Heart left ventricle (tissue), 16 donors: ENCODE results near the gene EEF1AKMT3. TPM values are rescaled to one million over a fixed set of nuclear protein-coding genes. Genes with fewer than 3 reads are reported as not detected.

Experiments used
- ATAC-seq, 4 donors: fragments of 200-7000 bp; cut with Tn5 transposase; one replicate each; pipeline ENCODE4 v1.9.1; 2020 to 2022; ENCODE audit warnings: moderate library complexity in 4 of 4, mild to moderate bottlenecking in 3 of 4, moderate number of reproducible peaks in 1 of 4
- DNase-seq, 5 donors: peaks; one replicate each; pipeline ENCODE4 v3.0.0-alpha.2; 2020
- H3K27ac ChIP-seq, 12 donors: fragments of 200-600 bp; sonication (generic) in 4 of 12; one replicate each; pipeline versions ENCODE4 v1.5.0 to v1.8.0; 2016 to 2022; ENCODE audit warnings: mild to moderate bottlenecking in 2 of 12
- H3K27me3 ChIP-seq, 9 donors: fragments of 200-600 bp; sonication (generic) in 2 of 9; one replicate each; pipeline versions ENCODE4 v1.5.1 to v1.8.0; 2016 to 2022; ENCODE audit warnings: mild to moderate bottlenecking in 3 of 9
- H3K36me3 ChIP-seq, 9 donors: fragments of 200-600 bp; sonication (generic) in 2 of 9; one replicate each; pipeline versions ENCODE4 v1.5.0 to v1.8.0; 2018 to 2022; ENCODE audit warnings: mild to moderate bottlenecking in 2 of 9
- H3K4me1 ChIP-seq, 12 donors: fragments of 200-600 bp; sonication (generic) in 4 of 12; one replicate each; pipeline versions ENCODE4 v1.5.0 to v1.8.0; 2016 to 2022; ENCODE audit warnings: mild to moderate bottlenecking in 3 of 12
- H3K4me3 ChIP-seq, 12 donors: fragments of 200-600 bp; sonication (generic) in 4 of 12; one replicate each; pipeline versions ENCODE4 v1.5.0 to v1.8.0; 2017 to 2022; ENCODE audit warnings: mild to moderate bottlenecking in 9 of 12, moderate library complexity in 4 of 12
- H3K9me3 ChIP-seq, 12 donors: fragments of 200-600 bp; sonication (generic) in 4 of 12; one replicate each; pipeline versions ENCODE4 v1.5.0 to v1.8.0; 2016 to 2022; ENCODE audit warnings: mild to moderate bottlenecking in 1 of 12
- CTCF ChIP-seq, 12 donors: fragments of 200-600 bp; sonication (generic) in 4 of 12; IDR thresholded peaks; one replicate each; pipeline versions ENCODE4 v1.5.0 to v1.8.0; 2018 to 2022; ENCODE audit warnings: antibody characterized with exemption in 12 of 12, mild to moderate bottlenecking in 5 of 12
- POLR2A ChIP-seq, 2 donors: fragments of 450-650 bp; IDR thresholded peaks; one replicate each; pipeline ENCODE4 v1.6.1; 2017; ENCODE audit warnings: antibody characterized with exemption in 2 of 2, mild to moderate bottlenecking in 2 of 2, moderate library complexity in 2 of 2
- WGBS, 4 donors: extraction: QIAGEN DNeasy Blood & Tissue Kit in 2 of 4; methylation state at CpG; one replicate each; pipeline versions ENCODE4 v1.1.5 to v1.1.7; 2013 to 2018; 5-methylcytosine and 5-hydroxymethylcytosine counted together
- intact Hi-C, 10 donors: fragments of 100-400 bp; cut with DNase I; formaldehyde crosslinking; loops; one replicate each; pipeline versions ENCODE4 v1.11.1 to v1.14.2; 2022
- polyA plus RNA-seq, 2 donors: library from polyadenylated mRNA; stranded (reverse); fragments of 200-250 nt; gene quantifications; one replicate each; pipeline ENCODE4 v1.2.3, GENCODE V29; 2013
- total RNA-seq, 9 donors: library from RNA; depleted of rRNA in 2 of 9; stranded (reverse); fragments of >200 nt in 2 of 9; fragmentation: NEBNext Ultra II Directional in 3 of 9; extraction: Animal tissue kit (Norgen Biotek cat#: 25700) in 3 of 9; gene quantifications; one replicate each; pipeline versions ENCODE4 v1.1.0 to v1.2.4, GENCODE V29; 2016 to 2023
- donor health status: ischemic (EF 13 %, LVEDD 7.1; RV severe dilation, severe dysfunction).
- donor health status: healthy with polysubstance abuse.
- donor health status: DM: no; HTN: yes; CAD: no.
- donor health status: DM: no; HTN: no; CAD: no.
- donor health status: ischemic (EF 25% LVEDD 6.9; RV normal size, moderate dysfunction).
- donor health status: ischemic (EF 25% LVEDD 5.7; RV mildly dilated, moderate dysfunction).
- donor health status: healthy.
- donor health status: DM: yes; HTN: yes; CAD: no.
- donor health status: ischemic (EF 35%, LVEDD 5.7; RV mildly dilated, moderate dysfunction).
- donor health status: nonischemic (EF 11% LVEDD 7.7; RV severe dilation, severe dysfunction).
- donor health status: DM: yes; HTN: yes; CAD: no.
- donor health status: PGD.
- donor health status: ischemic (EF 29% LVEDD 5.4; RV normal size, mild dysfunction).
- donor health status: nonischemic (EF 23%, LVEDD 6.1; RV moderate dilation, normal function).

Gene EEF1AKMT3
- total and polyA plus RNA-seq, 11 donors = 0.84 to 4.5 (median 1.8) TPM

GRCh38 chr12:57761391-57761998 is 10.9 kb upstream of the EEF1AKMT3 start:
- TF ChIP-seq POLR2A (IDR thresholded peaks at IDR 0.05) (no peak), CTCF (IDR thresholded peaks at IDR 0.05) (no peak)
- Histone ChIP-seq H3K27ac (no peak overlapping the region), H3K36me3 (peaks cover 0 to 23% (median 15%) of the 10 kb centered on the region in 9 donors), H3K4me3 (no peak overlapping the region), H3K27me3 (peaks cover 9 to 44% (median 34%) of the 10 kb centered on the region in 9 donors), H3K9me3 (no peaks in the 10 kb centered on the region), H3K4me1 (peaks cover 8 to 32% (median 20%) of the 10 kb centered on the region in 12 donors)
- ATAC-seq (no peak), DNase-seq (no peak)
- 89 to 95% (median 93%) methylated on average over 4 of the region's 4 CpGs for WGBS, 4 donors
- intact Hi-C loops = no loop called here

- WGBS, 4 donors = 87 to 96% (median 94%) methylated on average over 2 of the region's 2 CpGs
- Histone ChIP-seq H3K27me3 (peaks cover 9 to 47% (median 37%) of the 10 kb centered on the region in 9 donors), H3K36me3 (peaks cover 0 to 18% (median 15%) of the 10 kb centered on the region in 9 donors), H3K4me1 (peaks cover 10 to 34% (median 25%) of the 10 kb centered on the region in 12 donors), H3K9me3 (no peaks in the 10 kb centered on the region), H3K4me3 (no peak overlapping the region), H3K27ac (no peak overlapping the region)
- no peak for ATAC-seq
- intact Hi-C loops = no loop called here
- TF ChIP-seq CTCF (IDR thresholded peaks at IDR 0.05) (no peak), POLR2A (IDR thresholded peaks at IDR 0.05) (no peak)
- DNase-seq = no peak
These were observed 10.0 kb upstream of the EEF1AKMT3 start for GRCh38 chr12:57762463-57762862.

GRCh38 chr12:57763881-57764661 is 8.3 kb upstream of the EEF1AKMT3 start:
- ATAC-seq = no peak
- 69 to 80% (median 72%) methylated on average over 6 of the region's 6 CpGs for WGBS, 4 donors
- TF ChIP-seq CTCF (IDR thresholded peaks at IDR 0.05) (no peak), POLR2A (IDR thresholded peaks at IDR 0.05) (no peak)
- intact Hi-C loops = no loop called here
- H3K4me1 ChIP-seq = peaks cover 10 to 35% (median 25%) of the 10 kb centered on the region in 12 donors
- peaks cover 0 to 10% (median 3%) of the 10 kb centered on the region in 9 donors for H3K36me3 ChIP-seq
- peaks cover 9 to 47% (median 37%) of the 10 kb centered on the region in 9 donors for H3K27me3 ChIP-seq
- peak overlapping the region in 1 of 12 donors; percentile 61 for H3K4me3 ChIP-seq
- no peak overlapping the region for H3K27ac ChIP-seq
- no peak for DNase-seq
- H3K9me3 ChIP-seq = no peaks in the 10 kb centered on the region

GRCh38 chr12:57764662-57765002 is 7.8 kb upstream of the EEF1AKMT3 start:
- 17 to 31% (median 17%) methylated on average over 10 to 17 of the region's 17 CpGs for WGBS, 4 donors
- H3K4me1 ChIP-seq = peaks cover 10 to 35% (median 25%) of the 10 kb centered on the region in 12 donors
- intact Hi-C loops = no loop called here
- no peak for ATAC-seq
- peak overlapping the region in 11 of 12 donors; percentile 3 to 61 (median 38) for H3K4me3 ChIP-seq
- peaks cover 9 to 47% (median 37%) of the 10 kb centered on the region in 9 donors for H3K27me3 ChIP-seq
- H3K27ac ChIP-seq = no peak overlapping the region
- DNase-seq = no peak
- TF ChIP-seq POLR2A (IDR thresholded peaks at IDR 0.05) (no peak), CTCF (IDR thresholded peaks at IDR 0.05) (no peak)
- H3K9me3 ChIP-seq = no peaks in the 10 kb centered on the region
- peaks cover 0 to 13% (median under 1%) of the 10 kb centered on the region in 9 donors for H3K36me3 ChIP-seq
